Spleen (tissue), 7 donors: ENCODE data around the gene PPP4C.

Experiments
- POLR2A ChIP-seq, 3 donors: fragments of 450-650 bp; IDR thresholded peaks; one replicate each; pipeline ENCODE4 v1.5.1; 2017; ENCODE audit warnings: antibody characterized with exemption in 3 of 3, mild to moderate bottlenecking in 1 of 3
- TF ChIP-seq, protein P1 (sequence below), 11 experiments: fragments of 200-600 bp in 7 of 11; fragments of 450-650 bp in 4 of 11; sonication (generic) in 4 of 11; IDR thresholded peaks in 8 of 11; conservative IDR thresholded peaks in 3 of 11; 1 replicate in 7 of 11; 2 replicates in 4 of 11; pipeline versions ENCODE4 v1.4.0 to v1.8.0; 2016 to 2021; ENCODE audit warnings: antibody characterized with exemption in 11 of 11, inconsistent platforms in 4 of 11, mild to moderate bottlenecking in 1 of 11
- donor health status: DM: no; HTN: no; CAD: no; lungs with moderate emphysema.
- donor health status: DM: no; HTN: no; CAD: no.
- donor health status: DM: no; HTN: no; CAD: no.

DNA sequence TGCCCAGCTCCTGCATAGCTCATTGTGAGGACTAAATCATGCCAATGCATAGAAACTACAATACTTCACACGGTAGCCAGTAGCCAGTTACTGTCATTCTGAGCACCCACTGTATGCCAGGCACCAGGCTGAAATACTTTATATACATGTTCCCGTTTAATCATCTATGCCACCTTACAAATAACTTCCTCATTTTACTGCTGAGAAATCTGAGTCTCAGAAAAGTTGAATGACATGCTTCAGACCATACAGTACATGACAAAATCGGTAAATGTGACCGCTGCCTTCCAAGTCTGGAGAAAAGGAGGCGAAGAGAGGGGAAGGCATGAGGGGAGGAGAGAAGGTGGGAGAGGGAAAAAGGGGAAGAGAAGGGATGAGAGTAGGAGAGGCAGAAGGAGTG is 35.6 kb upstream of the PPP4C start:
- TF ChIP-seq, protein P1, sequence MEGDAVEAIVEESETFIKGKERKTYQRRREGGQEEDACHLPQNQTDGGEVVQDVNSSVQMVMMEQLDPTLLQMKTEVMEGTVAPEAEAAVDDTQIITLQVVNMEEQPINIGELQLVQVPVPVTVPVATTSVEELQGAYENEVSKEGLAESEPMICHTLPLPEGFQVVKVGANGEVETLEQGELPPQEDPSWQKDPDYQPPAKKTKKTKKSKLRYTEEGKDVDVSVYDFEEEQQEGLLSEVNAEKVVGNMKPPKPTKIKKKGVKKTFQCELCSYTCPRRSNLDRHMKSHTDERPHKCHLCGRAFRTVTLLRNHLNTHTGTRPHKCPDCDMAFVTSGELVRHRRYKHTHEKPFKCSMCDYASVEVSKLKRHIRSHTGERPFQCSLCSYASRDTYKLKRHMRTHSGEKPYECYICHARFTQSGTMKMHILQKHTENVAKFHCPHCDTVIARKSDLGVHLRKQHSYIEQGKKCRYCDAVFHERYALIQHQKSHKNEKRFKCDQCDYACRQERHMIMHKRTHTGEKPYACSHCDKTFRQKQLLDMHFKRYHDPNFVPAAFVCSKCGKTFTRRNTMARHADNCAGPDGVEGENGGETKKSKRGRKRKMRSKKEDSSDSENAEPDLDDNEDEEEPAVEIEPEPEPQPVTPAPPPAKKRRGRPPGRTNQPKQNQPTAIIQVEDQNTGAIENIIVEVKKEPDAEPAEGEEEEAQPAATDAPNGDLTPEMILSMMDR (IDR thresholded peaks at IDR 0.05 in 8 of 11, conservative IDR thresholded peaks at IDR 0.05 in 3 of 11) = no peak
- TF ChIP-seq POLR2A (IDR thresholded peaks at IDR 0.05) = no peak
